Measurements from ENCODE around the gene RBM39. TPM values are rescaled to one million over a fixed set of nuclear protein-coding genes. Genes with fewer than 3 reads are reported as not detected.
A peak's percentile ranks its signal among the peaks of the same experiment; 100 is the strongest.

Gene RBM39
- total RNA-seq, 1 donor from 2014 or later, result 426 TPM

GRCh38 chr20:35669681-35670080 is 72.4 kb downstream of the RBM39 start:
- no peak for DNase-seq

GRCh38 chr20:35669221-35669620 is 72.8 kb downstream of the RBM39 start:
- DNase-seq, result no peak

GRCh38 chr20:35665949-35666288 is 76.1 kb downstream of the RBM39 start:
- no peak for DNase-seq

- DNase-seq, result peak; percentile 97
These were observed 77.4 kb downstream of the RBM39 start, which contains the start of the genes CPNE1 and RBM12 for GRCh38 chr20:35664466-35665206. TSS of gene CPNE1 (minus strand) at chr20:35664900. CDS start at chr20:35632923, 31,977 bp downstream. TSS of gene RBM12 (minus strand) at chr20:35664900. CDS start at chr20:35655322, 9,578 bp downstream.

- DNase-seq, result peak; percentile 67
These were observed 78.3 kb downstream of the RBM39 start for GRCh38 chr20:35663516-35664465.

GRCh38 chr20:35662551-35662950 is 79.5 kb downstream of the RBM39 start:
- DNase-seq, result no peak

- no peak for DNase-seq
These were observed 80.2 kb downstream of the RBM39 start for GRCh38 chr20:35661908-35662307.

GRCh38 chr20:35661053-35661452 is 81.0 kb downstream of the RBM39 start:
- DNase-seq, result no peak

- no peak for DNase-seq
These were observed 81.7 kb downstream of the RBM39 start for GRCh38 chr20:35660122-35660937.

GRCh38 chr20:35657271-35657670 is 84.8 kb downstream of the RBM39 start:
- no peak for DNase-seq

- DNase-seq, result no peak
These were observed 87.6 kb downstream of the RBM39 start for GRCh38 chr20:35654415-35654814.

GRCh38 chr20:35653893-35654292 is 88.2 kb downstream of the RBM39 start:
- no peak for DNase-seq

Small RNA genes lying within 50 kb of the gene (small RNA-seq; reads per million reads assigned to genes)
- not detected for gene RF00026 (ENCODE audit: low replicate concordance)

Other genes with a start within 250 kb of the RBM39 start
- not detected for gene C20orf173, start 212.6 kb downstream of the RBM39 start, total RNA-seq
- gene ERGIC3, start 200.2 kb downstream of the RBM39 start, total RNA-seq, result 202 TPM
- gene SPAG4, start 126.4 kb downstream of the RBM39 start, total RNA-seq, result not detected
- 91.0 TPM for gene CPNE1, start 77.4 kb downstream of the RBM39 start, total RNA-seq
- gene RBM12, start 77.4 kb downstream of the RBM39 start, total RNA-seq, result 52.1 TPM
- gene NFS1, start 42.9 kb downstream of the RBM39 start, total RNA-seq, result 33.3 TPM
- gene ROMO1, start 42.9 kb downstream of the RBM39 start, total RNA-seq, result 96.8 TPM
- gene PHF20, start 29.8 kb upstream of the RBM39 start, total RNA-seq, result 46.2 TPM
- 24.5 TPM for gene SCAND1, start 212.2 kb upstream of the RBM39 start, total RNA-seq
- gene CNBD2, start 226.3 kb upstream of the RBM39 start, total RNA-seq, result 1.9 TPM